ENCODE measurements around the gene SNAP29. TPM values are rescaled to one million over a fixed set of nuclear protein-coding genes. Genes with fewer than 3 reads are reported as not detected.
A peak's percentile ranks its signal among the peaks of the same experiment; 100 is the strongest.
"Not testable (repeated sequence)": the region's sequence is repeated elsewhere in the genome, so short reads cannot be mapped to it uniquely, and the experiment has no call there.

Gene SNAP29
- total RNA-seq, 1 donor from 2014 or later = 22.8 TPM

DNA sequence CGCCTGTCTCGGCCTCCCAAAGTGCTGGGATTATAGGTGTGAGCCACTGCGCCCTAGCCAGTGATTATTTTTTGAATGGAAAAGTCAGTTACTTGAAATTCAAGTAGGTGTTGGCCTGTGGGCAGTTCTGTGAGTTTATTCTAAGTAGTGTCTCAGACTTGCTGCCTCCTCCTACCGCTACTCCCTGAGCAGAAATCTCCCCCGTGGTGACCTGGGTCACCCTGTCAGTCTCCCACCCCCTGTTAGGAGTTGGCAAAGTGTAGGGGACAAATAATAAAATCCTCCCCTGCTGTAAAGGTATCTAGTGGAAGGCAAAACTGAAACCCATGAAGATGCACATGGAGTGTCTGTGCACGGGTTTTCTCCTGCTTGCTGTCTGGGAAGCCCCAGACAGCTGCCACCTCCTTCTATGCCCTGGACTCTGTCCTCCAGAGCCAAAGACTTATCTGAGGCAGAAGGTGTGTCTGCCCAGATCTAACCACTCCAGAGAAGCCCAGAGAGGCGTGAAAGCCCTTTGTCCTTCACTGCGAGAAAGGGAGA, 26.3 kb downstream of the SNAP29 start:
- no peak for DNase-seq (ENCODE audit: missing footprints)
- intact Hi-C loops (cut with DNase I) = loop anchor here (2.0 kb wide), 1 partner anchor 32 kb away; the partner anchor contains the start of gene CRKL
- ATAC-seq = no peak

DNA sequence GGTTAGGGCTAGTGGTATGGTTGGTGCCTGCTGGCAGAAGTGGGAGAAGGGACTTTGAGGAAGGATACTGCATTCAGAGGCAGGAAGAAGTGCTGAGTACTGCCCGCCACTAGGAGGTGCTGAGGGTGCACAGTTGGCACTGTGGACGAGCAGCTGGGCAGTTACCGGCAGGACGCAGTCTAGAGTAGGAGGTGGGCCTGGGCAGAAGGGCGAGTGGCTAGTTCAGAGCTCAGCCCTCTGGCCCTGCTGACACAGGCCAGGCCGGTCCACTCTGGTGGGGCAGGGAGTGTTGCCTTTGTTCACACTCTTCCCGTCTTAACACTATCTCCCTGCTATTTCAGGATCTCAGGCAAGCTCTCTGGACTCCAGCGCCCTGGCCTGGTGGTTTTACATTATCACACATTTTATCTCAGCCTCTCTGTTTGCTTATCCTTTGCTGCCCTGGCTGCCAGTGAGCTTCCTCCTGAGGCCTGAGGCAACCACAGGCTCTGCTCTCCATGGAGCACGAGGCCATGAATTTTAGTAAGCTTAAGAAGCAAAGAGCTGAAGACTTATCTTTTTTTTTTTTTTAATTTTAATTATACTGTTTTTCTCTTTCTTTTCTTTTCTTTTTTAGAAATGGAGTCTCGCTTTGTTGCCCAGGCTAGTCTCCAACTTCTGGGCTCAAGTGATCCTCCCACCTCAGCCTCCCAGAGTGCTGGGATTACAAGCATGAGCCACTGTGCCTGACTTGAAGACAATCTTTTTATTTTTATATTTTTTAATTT, 26.9 kb downstream of the SNAP29 start:
- peak; percentile 84 for DNase-seq (ENCODE audit: missing footprints)
- peak; percentile 95 for ATAC-seq
- intact Hi-C loops (cut with DNase I) = loop anchor here (2.0 kb wide), 1 partner anchor 31 kb away; the partner anchor contains the start of gene CRKL

DNA sequence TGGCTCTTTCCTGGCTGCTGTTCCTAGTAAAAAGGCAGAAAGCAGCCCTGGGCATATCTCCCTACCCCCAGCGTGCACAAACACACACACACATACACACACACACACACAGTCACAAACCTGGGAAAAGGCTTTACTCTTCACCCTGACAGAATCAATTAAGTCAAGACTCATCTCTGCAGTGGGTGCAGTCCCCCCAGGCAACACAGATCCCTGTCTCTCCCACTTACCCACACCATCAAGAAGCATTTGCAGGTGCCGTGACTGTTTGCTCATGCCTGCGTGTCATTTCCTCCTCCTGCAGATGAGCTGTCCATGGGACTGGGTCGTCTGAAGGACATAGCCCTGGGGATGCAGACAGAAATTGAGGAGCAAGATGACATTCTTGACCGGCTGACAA, 28.6 kb downstream of the SNAP29 start:
- ATAC-seq = no peak
- intact Hi-C loops (cut with DNase I) = no loop called here
- DNase-seq (ENCODE audit: missing footprints) = no peak

DNA sequence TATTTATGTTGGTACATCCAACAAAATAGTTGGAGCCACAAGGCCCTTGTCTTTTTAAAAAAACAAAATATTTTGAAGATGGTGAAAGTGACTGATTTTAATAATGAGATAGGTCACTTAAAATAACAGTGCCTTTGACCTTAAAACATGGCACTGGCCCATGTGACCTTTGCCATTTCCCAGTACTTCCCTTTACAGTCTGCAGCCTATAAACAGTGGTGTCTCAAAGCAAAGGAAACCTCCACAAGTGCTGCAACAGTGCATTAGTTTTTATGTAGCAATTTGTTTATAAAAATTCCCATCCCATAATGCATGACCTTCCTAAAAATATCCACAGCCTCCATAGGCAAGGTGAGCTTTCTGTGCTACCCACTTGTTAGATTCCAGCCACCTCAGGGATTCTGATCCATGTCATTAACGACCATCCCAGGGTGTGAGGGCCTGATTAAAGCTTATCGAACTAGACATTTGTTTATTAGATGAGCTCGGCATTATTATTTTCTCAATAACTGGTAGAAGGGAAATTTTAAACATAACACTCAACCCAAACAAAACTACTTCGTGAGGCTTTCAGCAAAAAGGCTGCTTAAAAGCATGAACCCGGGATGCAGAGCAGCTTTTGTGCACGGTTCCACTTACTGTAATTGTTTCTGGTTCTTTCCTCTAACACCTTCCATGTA, 30.4 kb downstream of the SNAP29 start:
- intact Hi-C loops (cut with DNase I) = no loop called here
- no peak for ATAC-seq
- DNase-seq (ENCODE audit: missing footprints) = no peak

DNA sequence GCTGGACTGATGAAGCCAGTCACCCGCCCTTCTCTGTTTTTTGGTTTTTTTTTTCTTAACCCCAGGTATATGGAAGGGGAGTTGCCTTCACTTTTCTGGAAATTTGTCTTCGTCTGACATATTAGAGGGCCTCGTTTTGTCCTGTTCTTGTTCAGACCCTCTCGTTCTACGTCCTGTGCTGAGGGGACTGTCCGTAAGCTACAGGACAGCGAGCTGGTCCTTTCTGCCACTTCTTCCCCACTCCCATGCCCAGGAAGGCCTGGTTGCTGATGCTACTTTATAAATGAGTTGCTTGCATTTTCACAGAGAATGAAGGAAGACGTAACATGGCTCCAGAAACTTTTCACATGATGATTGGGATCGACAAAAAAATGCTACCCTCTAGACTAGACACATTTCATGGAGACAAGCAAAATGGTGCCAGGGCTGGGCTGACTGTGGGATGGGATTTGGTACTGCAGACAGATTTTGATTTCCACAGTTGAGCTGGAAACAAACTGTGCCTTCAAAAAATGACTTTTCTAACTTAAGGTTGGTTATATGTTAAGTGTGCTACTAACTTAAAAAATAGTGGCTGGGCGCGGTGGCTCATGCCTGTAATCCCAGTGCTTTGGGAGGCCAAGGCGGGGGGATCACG, 31.2 kb downstream of the SNAP29 start:
- ATAC-seq = no peak
- intact Hi-C loops (cut with DNase I) = no loop called here
- no peak for DNase-seq (ENCODE audit: missing footprints)

DNA sequence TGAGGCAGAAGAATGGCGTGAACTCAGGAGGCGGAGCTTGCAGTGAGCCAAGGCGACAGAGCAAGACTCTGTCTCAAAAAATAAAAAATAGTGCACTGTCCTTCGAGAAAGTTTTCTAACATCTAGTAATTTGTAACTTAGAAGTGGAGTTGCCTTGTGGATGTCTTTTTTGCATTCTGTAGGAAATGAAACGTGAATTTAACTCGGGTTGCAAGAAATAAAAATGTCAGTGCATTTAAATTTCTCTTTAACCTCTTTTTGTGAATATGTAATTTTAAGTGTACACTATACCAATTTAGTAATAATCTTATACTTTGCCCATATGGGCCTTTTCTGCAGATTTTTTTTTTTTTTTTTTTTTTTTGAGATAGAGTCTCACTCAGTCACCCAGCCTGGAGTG, 32.2 kb downstream of the SNAP29 start:
- DNase-seq (ENCODE audit: missing footprints) (no peak), ATAC-seq (no peak)
- intact Hi-C loops (cut with DNase I) = no loop called here

DNA sequence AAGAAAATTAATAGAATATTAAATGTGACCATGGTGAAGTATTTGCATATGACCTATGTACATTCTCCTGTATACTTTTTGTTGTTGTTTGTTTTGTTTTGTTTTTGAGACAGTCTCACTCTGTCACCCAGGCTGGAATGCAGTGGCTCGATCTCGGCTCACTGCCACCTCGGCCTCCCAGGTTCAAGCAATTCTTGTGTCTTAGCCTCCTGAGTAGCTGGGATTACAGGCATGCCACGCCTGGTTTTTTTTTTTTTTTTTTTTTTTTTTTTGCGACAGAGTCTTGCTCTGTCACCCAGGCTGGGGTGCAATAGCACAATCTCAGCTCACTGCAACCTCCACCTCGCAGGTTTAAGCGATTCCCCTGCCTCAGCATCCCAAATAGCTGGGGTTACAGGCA, 38.9 kb downstream of the SNAP29 start:
- intact Hi-C loops (cut with DNase I); ATAC-seq; DNase-seq (ENCODE audit: missing footprints): not testable (repeated sequence)

DNA sequence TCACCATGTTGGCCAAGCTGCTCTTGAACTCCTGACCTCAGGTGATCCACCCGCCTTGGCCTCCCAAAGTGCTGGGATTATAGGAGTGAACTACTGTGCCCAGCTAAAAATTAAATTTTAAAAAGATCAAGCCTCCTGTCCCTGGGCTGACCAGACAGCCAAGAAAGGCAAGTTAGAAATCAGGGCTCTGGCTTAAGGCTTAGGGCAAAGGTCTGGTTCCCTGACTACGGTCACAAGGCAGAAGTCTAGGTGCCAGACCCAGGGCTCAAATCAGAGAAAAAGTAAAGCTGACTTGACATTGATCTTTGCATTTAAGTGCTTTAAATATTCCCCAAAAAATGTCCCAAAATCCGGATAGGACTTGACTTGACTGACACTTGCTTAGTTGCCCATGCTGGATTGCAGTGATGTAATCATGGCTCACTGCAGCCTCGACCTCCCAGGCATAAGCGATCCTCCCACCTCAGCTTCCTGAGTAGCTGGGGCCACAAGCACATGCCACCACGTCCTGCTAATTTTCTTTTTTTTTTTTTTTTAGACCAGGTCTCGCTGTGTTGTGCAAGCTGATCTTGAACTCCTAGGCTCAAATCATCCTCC, 41.1 kb downstream of the SNAP29 start:
- DNase-seq (ENCODE audit: missing footprints) (no peak), ATAC-seq (no peak)
- intact Hi-C loops (cut with DNase I) = no loop called here

DNA sequence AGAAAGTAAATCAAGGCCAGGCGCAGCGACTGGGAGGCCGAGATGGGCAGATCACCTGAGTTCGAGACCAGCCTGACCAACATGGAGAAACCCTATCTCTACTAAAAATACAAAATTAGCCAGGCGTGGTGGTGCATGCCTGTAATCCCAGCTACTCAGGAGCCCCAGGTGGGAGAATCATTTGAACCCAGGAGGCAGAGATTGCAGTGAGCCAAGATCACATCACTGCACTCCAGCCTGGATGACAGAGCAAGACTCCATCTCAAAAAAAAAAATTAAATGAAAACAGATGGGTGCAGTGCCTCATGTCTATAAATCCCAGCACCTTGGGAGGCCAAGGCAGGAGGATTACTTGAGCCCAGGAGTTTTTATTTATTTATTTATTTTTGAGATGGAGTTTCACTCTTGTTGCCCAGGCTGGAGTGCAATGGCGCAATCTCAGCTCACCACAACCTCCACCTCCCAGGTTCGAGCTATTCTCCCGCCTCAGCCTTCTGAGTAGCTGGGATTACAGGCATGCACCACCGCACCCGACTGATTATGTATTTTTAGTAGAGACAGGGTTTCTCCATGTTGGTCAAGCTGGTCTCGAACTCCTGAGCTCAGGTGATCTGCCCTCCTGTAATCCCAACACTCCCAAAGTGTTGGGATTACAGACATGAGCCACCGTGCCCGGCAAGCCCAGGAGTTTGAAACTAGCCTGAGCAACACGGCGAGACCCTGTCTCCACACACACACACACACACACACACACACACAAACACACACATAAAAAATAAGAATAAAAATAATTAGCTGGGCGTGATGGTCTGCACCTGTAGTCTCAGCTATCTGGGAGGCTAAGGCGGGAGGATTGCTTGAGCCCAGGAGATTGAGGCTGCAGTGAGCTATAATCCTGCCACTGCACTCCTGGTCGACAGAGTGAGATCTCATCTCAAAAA, 42.6 kb downstream of the SNAP29 start:
- DNase-seq (ENCODE audit: missing footprints); intact Hi-C loops (cut with DNase I); ATAC-seq: not testable (repeated sequence)

DNA sequence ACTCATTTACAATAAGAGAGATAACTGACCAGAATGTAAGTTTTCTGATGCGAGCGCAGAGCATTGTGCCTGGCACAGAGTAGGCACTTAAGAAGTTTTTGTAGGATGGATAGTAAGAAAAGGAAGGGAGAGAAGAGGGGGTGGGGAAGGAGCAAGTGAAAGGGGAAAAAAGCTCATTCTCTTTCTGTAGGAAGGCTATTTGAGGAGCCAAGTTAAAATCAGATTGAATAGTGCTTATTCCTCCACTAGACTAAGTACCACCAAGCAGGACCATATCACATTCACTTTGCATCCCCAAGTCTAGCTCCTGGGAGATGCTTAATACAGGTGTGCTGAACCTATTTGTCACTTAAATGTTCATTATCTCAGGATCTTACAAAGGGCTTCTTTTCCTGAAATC, 44.3 kb downstream of the SNAP29 start:
- ATAC-seq = no peak
- no peak for DNase-seq (ENCODE audit: missing footprints)
- intact Hi-C loops (cut with DNase I) = no loop called here

DNA sequence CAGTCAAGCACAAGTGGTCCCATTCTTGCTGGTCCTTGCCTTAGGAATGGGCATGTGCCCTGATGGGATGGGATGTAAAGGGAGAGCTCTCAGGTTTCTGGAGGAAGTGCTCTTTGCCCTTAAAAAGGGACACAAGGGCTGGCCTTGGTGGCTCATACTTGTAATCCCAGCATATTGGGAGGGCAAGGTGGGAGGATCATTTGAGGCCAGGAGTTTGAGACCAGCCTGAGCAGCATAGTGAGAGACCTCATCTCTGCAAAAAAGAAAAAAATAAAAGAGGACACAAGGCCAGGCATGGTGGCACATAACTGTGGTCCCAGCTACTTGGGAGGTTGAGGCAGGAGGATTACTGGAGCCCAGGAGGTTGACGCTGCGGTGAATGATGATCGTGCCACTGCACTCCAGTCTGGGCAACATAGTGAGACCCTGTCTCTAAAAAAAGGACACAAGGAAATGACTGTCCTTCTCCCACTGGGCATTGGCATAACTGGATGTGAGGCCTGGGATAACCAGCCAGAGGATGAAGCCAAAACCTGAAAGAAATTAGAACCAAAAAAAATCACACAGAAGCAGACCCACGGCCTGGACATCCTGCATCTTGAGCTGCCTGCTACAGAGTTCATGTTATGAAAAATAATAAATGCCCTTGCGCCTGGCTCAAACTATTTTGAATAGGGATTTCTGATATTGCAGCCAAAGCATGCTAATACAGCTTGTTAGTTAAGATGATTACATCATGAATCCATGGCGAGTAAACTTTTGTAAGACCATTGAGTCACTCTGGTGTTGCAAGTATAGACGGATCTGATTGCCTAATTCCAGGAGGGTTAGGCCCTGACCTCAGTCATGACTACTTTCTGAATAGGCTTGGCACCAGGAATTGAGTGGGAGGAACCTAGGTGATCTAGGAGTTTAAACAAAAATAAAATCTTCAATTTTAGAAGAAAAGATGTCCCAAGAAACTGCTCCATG, 45.5 kb downstream of the SNAP29 start:
- peak; percentile 31 for ATAC-seq
- no peak for DNase-seq (ENCODE audit: missing footprints)
- intact Hi-C loops (cut with DNase I) = no loop called here

DNA sequence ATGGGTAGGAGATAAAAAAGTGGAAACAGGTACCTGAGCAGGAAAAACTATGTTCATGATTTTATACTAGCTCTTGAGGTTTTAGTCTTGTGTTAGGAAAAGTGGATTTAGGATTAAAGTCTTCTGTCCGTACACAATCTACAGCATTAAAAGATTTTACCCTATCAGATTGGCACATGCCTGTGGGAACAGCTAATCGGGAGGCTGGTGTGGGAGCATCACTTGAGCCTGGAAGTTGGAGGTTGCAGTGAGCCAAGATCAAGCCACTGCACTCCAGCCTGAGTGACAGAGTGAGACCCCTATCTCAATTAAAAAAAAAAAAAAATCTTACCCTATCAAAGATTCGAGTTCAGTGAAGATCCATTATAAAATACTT, 46.2 kb downstream of the SNAP29 start:
- intact Hi-C loops (cut with DNase I) = no loop called here
- no peak for ATAC-seq
- DNase-seq (ENCODE audit: missing footprints) = no peak

DNA sequence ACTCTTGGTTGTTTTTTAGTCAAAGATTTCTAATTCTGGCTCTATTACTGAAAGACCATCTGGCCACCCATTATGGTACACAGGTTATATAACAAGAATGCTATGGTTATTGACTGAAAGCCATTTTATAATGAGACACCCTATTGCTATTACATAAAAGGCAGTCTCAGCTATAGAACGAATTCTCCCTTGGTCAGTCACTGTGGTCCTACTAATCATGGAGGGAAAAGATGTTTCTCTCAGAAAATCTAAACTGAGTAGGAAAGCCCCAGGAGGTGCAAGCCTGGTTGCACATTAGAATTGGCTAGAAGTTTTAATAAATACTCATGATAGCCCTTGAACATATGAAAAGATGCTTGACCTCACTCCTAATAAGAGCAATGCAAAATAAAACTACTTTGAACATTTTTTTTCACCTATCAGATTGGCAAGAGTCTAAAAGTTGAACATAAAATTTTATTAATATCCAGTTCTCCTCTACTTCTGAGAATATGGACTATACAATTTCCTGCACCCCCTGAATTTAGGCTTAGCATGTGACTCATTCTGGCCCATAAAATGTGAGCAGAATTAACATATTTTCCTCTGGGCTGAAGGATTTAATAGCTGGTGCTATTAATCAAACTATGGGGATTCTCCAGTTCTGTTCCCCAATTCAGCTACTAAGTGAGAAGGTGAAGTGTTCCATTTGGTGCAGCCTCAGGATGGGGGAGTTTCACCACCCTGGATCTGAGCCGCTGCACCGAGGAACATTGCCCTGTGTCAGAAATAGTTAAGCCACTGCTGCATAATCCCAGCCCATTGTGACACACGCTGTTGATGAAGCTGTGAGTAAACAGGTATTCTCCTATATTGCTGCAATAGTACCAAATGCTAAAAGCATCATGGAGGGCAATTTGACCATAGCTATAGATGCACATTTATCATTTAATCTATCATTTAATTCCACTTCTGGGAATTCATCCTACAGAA, 46.9 kb downstream of the SNAP29 start:
- intact Hi-C loops (cut with DNase I) = no loop called here
- ATAC-seq = no peak
- no peak for DNase-seq (ENCODE audit: missing footprints)

DNA sequence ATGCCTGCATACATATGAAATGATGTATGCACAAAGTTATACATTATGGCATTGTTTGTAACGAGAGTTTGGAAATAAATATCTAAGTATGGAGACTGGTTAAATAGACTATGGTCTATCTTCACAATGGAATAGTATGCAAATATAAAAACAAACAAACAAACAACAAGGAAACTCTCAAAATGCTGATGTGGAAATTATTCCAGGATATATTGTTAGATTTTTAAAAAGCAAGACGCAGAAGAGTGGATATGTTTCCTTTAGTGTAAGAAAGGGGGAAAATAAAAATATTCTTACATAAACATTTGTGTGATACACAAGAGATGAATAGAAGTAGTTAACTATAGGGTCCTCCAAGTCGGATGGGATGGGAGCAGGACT, 47.6 kb downstream of the SNAP29 start:
- no peak for DNase-seq (ENCODE audit: missing footprints)
- intact Hi-C loops (cut with DNase I) = no loop called here

DNA sequence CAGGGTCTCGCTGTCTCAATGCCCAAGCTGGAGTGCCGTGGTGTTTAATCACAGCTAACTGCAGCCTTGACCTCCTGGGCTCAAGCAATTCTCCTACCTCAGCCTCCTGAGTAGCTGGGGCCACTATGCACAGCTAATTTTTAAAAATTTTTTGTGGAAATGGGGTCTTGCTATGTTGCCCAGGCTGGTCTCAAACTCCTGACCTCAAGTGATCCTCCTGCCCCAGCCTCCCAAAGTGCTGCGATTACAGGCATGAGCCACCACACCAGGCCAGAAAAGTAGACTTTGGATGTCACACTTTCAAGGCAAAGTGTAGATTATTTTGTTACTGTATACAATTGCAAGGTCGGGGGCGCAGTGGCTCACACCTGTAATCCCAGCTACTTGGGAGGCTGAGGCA, 49.9 kb downstream of the SNAP29 start:
- DNase-seq (ENCODE audit: missing footprints); ATAC-seq; intact Hi-C loops (cut with DNase I): not testable (repeated sequence)

More for the DNA sequence above, 47.6 kb downstream of the SNAP29 start:
- no peak for ATAC-seq
